HL-60 (cell line): ENCODE results near the gene CMPK2.

Experiments
- DNase-seq, 2 experiments: peaks; one replicate each; pipeline ENCODE4 v3.0.0-alpha.2; 2010 to 2020; ENCODE audit warnings: low read depth in 1 of 2, low spot score in 1 of 2
- H3K27ac ChIP-seq: fragments of 250-450 bp; sonication (Bioruptor Pico); replicated peaks from 2 replicates; pipeline ENCODE4 v1.5.1; 2020; ENCODE audit warnings: mild to moderate bottlenecking, moderate library complexity
- H3K27me3 ChIP-seq: fragments of 250-450 bp; sonication (Bioruptor Pico); 2 replicates; pipeline ENCODE4 v1.5.1; 2021; ENCODE audit warnings: mild to moderate bottlenecking, moderate library complexity; ENCODE audit not compliant: insufficient read depth, poor library complexity, severe bottlenecking
- H3K4me3 ChIP-seq: replicated peaks from 2 replicates; pipeline ENCODE4 v1.5.1; 2011; ENCODE audit warnings: mild to moderate bottlenecking, control low read depth, low read length; ENCODE audit not compliant: insufficient read depth
- GABPA ChIP-seq: IDR thresholded peaks from 2 replicates; pipeline ENCODE4 v1.6.1; 2012; ENCODE audit warnings: low read depth
- POLR2AphosphoS5 ChIP-seq: IDR thresholded peaks from 2 replicates; pipeline ENCODE4 v1.6.1; 2012; ENCODE audit warnings: low read depth
- SPI1 ChIP-seq: IDR thresholded peaks from 2 replicates; pipeline ENCODE4 v1.6.1; 2012; ENCODE audit warnings: low read depth, mild to moderate bottlenecking, borderline replicate concordance
- TF ChIP-seq, protein P1 (sequence below): IDR thresholded peaks from one replicate; pipeline ENCODE4 v1.5.1; 2011; ENCODE audit warnings: low read length, control low read depth, inconsistent platforms; ENCODE audit not compliant: insufficient read depth
- TF ChIP-seq, protein P2 (sequence below): IDR thresholded peaks from 2 replicates; pipeline ENCODE4 v1.6.1; 2012; ENCODE audit warnings: low read depth; ENCODE audit not compliant: insufficient replicate concordance

CMPK2 gene

GRCh38 chr2:6856548-6856920 lies 9.2 kb downstream of the CMPK2 start:
- no peak overlapping the region for H3K27ac ChIP-seq
- TF ChIP-seq SPI1 = no peak
- no peak for DNase-seq
- H3K27me3 ChIP-seq = no peaks in the 10 kb centered on the region
- H3K4me3 ChIP-seq = no peak overlapping the region

DNA sequence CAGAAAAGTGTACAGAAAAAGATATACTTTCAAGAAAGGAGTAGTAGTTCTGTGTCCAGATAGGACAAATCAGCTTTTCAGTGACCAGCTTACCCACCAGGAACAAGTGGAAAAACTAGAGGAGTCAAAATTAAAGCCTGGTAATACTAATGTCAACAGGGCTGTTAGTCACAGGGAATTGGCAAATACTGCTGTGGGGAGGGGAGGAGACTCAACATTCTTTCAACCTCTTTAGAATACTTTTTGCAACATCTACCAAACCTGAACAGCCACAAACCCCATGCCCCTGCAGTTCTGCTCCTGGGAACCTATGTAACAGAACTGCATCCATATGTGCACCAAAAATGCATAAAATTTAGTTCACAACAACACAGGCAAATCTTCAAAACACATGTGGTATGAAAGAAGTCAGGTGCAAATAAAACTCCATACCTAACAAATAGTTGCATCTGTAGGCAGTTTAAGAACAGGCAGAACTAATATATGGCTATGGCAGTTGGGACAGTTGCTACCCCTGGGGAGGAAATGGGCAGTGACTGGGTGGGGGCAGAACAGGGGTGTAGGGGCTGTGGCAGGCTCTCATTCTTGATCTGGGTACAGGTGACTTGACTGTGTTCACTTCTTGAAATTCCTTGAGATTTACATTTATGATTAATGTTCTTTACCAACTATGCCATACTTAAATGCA lies 9.7 kb downstream of the CMPK2 start:
- peak in 1 of 2 experiments; percentile 30 for DNase-seq
- TF ChIP-seq, protein P1, sequence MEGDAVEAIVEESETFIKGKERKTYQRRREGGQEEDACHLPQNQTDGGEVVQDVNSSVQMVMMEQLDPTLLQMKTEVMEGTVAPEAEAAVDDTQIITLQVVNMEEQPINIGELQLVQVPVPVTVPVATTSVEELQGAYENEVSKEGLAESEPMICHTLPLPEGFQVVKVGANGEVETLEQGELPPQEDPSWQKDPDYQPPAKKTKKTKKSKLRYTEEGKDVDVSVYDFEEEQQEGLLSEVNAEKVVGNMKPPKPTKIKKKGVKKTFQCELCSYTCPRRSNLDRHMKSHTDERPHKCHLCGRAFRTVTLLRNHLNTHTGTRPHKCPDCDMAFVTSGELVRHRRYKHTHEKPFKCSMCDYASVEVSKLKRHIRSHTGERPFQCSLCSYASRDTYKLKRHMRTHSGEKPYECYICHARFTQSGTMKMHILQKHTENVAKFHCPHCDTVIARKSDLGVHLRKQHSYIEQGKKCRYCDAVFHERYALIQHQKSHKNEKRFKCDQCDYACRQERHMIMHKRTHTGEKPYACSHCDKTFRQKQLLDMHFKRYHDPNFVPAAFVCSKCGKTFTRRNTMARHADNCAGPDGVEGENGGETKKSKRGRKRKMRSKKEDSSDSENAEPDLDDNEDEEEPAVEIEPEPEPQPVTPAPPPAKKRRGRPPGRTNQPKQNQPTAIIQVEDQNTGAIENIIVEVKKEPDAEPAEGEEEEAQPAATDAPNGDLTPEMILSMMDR = no peak
- TF ChIP-seq GABPA (no peak), SPI1 (no peak), POLR2AphosphoS5 (no peak)
- TF ChIP-seq, protein P2, sequence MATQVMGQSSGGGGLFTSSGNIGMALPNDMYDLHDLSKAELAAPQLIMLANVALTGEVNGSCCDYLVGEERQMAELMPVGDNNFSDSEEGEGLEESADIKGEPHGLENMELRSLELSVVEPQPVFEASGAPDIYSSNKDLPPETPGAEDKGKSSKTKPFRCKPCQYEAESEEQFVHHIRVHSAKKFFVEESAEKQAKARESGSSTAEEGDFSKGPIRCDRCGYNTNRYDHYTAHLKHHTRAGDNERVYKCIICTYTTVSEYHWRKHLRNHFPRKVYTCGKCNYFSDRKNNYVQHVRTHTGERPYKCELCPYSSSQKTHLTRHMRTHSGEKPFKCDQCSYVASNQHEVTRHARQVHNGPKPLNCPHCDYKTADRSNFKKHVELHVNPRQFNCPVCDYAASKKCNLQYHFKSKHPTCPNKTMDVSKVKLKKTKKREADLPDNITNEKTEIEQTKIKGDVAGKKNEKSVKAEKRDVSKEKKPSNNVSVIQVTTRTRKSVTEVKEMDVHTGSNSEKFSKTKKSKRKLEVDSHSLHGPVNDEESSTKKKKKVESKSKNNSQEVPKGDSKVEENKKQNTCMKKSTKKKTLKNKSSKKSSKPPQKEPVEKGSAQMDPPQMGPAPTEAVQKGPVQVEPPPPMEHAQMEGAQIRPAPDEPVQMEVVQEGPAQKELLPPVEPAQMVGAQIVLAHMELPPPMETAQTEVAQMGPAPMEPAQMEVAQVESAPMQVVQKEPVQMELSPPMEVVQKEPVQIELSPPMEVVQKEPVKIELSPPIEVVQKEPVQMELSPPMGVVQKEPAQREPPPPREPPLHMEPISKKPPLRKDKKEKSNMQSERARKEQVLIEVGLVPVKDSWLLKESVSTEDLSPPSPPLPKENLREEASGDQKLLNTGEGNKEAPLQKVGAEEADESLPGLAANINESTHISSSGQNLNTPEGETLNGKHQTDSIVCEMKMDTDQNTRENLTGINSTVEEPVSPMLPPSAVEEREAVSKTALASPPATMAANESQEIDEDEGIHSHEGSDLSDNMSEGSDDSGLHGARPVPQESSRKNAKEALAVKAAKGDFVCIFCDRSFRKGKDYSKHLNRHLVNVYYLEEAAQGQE = no peak
- no peaks in the 10 kb centered on the region for H3K27me3 ChIP-seq
- H3K4me3 ChIP-seq = no peak overlapping the region
- no peak overlapping the region for H3K27ac ChIP-seq

DNA sequence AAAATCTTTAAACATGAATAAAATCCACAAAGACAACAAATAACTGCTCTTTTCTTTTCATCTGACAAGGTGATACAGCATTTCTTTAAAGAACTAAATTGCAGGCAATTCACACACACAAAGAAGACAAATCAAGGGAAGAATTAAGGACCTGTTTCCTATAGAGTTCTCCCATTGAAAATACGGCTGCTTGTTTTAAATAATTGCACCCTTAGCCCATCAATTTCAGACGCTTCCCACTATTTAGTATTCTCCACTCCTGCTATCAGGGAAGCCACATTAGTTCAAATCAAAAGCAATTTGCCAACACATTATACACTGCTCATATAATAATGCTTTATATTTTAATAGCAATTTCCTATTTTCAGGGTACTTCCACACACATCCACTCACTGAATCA lies 11.3 kb downstream of the CMPK2 start:
- H3K27ac ChIP-seq = no peak overlapping the region
- H3K4me3 ChIP-seq = no peak overlapping the region
- H3K27me3 ChIP-seq = no peaks in the 10 kb centered on the region
- no peak for DNase-seq
- no peak for TF ChIP-seq SPI1

DNA sequence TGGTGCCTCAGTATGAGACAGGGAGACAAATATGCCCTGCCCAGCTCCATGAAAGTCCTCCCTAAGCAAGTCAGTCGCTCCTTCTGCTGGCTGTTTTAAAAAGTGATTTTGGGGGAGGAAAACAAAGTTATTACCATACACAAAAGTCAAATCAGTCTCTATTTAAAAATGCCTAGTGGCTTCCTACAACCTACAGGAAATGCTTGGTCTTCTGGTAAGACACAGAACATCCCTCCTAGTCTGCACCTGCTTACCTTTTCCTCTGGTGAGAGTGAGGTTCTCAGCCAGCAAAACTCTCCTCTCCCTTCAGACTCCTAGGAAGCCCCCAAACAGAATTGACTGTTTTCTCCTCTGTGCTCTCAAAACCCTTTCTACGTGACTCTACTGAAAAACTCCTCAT lies 13.5 kb downstream of the CMPK2 start:
- Histone ChIP-seq H3K4me3 (no peak overlapping the region), H3K27me3 (no peaks in the 10 kb centered on the region), H3K27ac (no peak overlapping the region)
- TF ChIP-seq GABPA = no peak
- TF ChIP-seq, protein P2 = no peak
- TF ChIP-seq, protein P1 = no peak
- DNase-seq = no peak

DNA sequence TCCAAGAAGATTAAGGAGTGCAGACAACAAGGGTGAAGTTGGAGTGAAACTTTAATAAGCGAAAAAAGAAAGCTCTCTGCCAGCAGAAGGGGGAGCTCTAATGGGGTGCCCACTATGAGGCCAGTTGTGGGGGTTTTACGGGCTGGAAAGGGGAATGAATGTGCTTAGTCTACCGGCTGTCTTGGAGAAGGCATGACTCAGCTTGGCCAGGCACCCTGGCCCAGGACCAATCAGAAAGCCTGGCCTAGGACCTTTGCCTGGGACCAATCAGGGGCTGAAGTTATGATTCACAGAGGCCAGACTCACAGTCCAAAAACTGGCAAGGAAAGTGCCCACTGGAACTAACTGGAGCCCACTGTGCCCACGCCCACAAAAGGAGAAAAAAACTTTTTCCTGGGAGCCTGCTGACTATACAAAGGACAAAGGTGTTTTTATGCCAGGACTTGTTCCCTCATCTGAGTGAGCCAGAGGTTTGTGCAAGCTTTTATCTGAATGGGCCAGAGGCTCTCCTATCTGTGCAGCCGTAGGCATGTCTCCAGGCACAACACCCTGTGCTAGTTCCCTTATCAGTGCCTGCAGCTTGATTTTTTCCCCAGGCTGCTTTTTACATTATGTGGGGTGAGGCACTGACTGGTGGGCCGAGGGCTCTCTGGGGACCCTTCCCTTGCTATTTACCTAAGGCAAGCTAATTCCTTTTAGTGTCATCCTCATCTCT lies 18.6 kb downstream of the CMPK2 start:
- DNase-seq = no peak
- Histone ChIP-seq H3K4me3 (no peak overlapping the region), H3K27me3 (no peaks in the 10 kb centered on the region), H3K27ac (no peak overlapping the region)
- TF ChIP-seq GABPA (no peak), POLR2AphosphoS5 (no peak), SPI1 (no peak)
- TF ChIP-seq, protein P2 = no peak
- TF ChIP-seq, protein P1 = no peak
